GM19240 (cell line): ENCODE results near the gene NECTIN4.
A peak's percentile ranks its signal among the peaks of the same experiment; 100 is the strongest.
"Not testable (repeated sequence)": the region's sequence is repeated elsewhere in the genome, so short reads cannot be mapped to it uniquely, and the experiment has no call there.

Source experiments
- DNase-seq: peaks from one replicate; pipeline ENCODE4 v3.0.0; 2011; ENCODE audit warnings: low spot score; ENCODE audit not compliant: insufficient read length

NECTIN4 gene

DNA sequence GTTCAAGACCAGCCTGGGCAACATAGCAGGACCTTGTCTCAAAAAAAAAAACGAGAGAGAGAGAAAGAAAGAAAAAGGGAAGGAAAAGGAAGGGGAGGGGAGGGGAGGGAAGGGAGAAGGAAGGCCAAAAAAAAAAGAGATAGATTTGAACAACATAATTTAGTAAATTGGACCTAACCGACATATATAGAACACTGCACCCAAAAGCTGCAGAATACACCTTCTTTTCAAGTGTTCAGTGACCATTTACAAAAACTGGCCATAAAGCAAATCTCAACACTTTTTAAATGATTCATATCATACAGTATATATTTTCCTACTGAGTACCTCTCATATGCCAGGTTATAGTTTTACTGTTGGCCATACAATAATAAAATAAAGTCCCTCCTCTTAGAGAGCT is 57.5 kb downstream of the NECTIN4 start:
- DNase-seq, result no peak

DNA sequence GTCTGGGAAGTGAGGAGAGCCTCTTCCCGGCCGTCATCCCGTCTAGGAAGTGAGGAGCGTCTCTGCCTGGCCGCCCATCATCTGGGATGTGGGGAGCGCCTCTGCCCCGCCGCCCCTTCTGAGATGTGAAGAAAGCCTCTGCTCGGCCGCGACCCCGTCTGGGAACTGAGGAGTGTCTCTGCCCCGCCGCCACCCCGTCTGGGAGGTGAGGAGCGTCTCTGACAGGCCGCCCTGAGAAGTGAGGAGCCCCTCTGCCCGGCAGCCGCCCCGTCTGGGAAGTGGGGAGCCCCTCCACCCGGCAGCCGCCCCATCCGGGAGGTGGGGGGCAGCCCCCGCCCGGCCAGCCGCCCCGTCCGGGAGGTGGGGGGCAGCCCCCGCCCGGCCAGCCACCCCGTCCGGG is 59.9 kb downstream of the NECTIN4 start:
- not testable (repeated sequence) for DNase-seq

DNA sequence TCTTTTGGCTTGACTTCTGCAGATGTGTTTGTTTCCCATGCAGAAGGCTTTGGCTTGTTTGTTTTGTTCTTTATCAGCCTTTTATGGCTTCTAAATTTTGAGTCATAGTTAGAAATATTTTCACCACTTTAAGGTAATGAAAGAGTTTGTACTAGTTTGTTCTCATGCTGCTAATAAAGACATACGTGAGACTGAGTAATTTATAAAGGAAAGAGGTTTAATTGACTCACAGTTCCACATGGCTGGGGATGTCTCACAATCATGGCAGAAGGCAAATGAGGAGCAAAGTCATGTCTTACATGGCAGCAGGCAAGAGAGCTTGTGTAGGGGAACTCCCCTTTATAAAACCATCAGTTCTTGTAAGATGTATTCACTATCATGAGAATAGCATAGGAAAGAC is 62.4 kb downstream of the NECTIN4 start:
- DNase-seq, result not testable (repeated sequence)

DNA sequence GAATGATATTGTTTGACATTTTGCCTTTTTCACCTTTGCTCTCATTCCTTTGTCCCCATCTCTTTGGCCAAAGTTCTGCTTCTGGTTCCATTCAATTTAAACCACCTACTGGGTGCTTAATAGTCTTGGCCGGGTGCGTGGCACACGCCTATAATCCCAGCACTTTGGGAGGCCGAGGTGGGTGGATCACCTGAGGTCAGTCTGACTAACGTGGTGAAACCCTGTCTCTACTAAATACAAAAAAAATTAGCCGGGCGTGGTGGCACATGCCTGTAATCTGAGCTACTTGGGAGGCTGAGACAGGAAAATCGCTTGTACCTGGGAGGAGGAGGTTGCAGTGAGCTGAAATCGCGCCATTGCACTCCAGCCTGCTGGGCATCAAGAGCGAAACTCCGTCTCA is 66.9 kb downstream of the NECTIN4 start:
- not testable (repeated sequence) for DNase-seq

DNA sequence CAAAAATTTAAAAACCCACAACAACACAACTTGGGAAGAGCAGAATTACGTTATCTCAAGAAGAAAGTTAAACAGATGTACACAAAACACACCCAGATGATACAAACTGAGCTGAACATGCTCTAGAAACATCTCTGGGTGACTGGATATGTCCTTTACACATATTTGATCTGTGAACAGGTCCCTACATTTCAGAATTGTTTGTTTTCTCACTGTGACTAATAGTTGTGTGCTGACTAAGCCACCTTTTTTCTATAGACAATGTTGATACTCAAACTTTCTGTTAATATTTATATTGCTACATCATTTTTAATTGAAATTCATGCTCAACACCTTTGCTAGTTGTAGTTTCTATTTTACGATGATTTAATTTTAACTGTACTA is 67.4 kb downstream of the NECTIN4 start:
- no peak for DNase-seq

DNA sequence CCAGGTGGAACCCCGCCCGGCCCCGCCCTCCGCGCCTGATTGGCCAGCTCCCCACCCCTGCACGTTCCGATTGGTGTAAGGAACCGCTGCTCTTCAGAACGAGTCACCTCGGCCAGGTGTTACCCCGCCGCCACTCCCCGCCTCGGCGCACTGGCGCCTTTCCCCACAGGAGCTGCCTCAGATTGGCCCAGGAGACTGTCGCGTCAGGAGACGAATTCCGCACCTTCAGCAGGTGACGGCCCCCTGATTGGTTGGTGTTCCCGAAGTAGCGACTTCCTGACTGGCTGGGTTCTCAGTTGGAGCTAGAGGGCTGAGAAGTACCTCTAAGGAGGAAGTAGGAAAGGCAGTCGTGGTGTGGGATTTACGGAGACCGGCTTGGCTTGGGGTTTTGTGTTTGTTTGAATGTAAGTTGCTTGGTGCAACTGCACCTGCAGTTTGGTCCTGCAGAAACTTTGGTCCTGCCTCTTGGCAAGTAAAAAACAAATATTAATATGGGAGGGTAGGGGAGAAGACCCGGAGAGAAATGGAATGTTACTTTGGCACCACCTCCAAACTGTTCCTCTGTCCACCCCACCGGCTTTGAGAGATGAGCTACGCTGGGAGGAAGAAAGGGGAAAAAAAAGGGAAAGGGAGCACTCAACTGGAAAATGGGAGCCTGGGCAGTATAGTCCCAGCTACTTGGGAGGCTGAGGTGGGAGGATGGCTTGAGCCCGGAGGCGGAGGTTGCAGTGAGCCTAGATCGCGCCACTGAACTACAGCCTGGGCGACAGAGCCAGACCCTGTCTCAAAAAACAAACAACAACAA is 68.0 kb downstream of the NECTIN4 start:
- peak; percentile 87 for DNase-seq
